SK-N-SH treated with all-trans-retinoic acid at 6 μM for 48 hours (cell line): ENCODE measurements around the gene MRPL2.

Source experiments
- CREB5 ChIP-seq: fragments of 250-450 bp; sonication (Bioruptor Pico); IDR thresholded peaks from 2 replicates; pipeline ENCODE4 v1.5.1; 2020; ENCODE audit warnings: low read depth, mild to moderate bottlenecking, moderate library complexity
- CSRNP3 ChIP-seq: fragments of 250-450 bp; sonication (Bioruptor Pico); IDR thresholded peaks from 2 replicates; pipeline ENCODE4 v1.5.1; 2021; ENCODE audit warnings: mild to moderate bottlenecking, moderate library complexity
- GLIS3 ChIP-seq: fragments of 250-450 bp; sonication (Bioruptor Pico); IDR thresholded peaks from 2 replicates; pipeline ENCODE4 v1.5.0; 2020; ENCODE audit warnings: mild to moderate bottlenecking, moderate library complexity
- ISL1 ChIP-seq: fragments of 250-450 bp; sonication (Bioruptor Pico); IDR thresholded peaks from 2 replicates; pipeline ENCODE4 v2.1.2; 2022; ENCODE audit warnings: mild to moderate bottlenecking, moderate library complexity
- OSR1 ChIP-seq: fragments of 250-450 bp; sonication (Bioruptor Pico); IDR thresholded peaks from 2 replicates; pipeline ENCODE4 v1.8.0; 2022; ENCODE audit warnings: moderate library complexity, mild to moderate bottlenecking, inconsistent platforms
- PATZ1 ChIP-seq: fragments of 250-450 bp; sonication (Bioruptor Pico); IDR thresholded peaks from 2 replicates; pipeline ENCODE4 v1.8.0; 2020; ENCODE audit warnings: mild to moderate bottlenecking, moderate library complexity, borderline replicate concordance
- POU6F1 ChIP-seq: fragments of 250-450 bp; sonication (Bioruptor Pico); IDR thresholded peaks from 2 replicates; pipeline ENCODE4 v1.8.0; 2021; ENCODE audit warnings: low read depth, mild to moderate bottlenecking, moderate library complexity, borderline replicate concordance
- PPARA ChIP-seq: fragments of 250-450 bp; sonication (Bioruptor Pico); IDR thresholded peaks from 2 replicates; pipeline ENCODE4 v1.5.0; 2020; ENCODE audit warnings: mild to moderate bottlenecking, borderline replicate concordance
- SNAI2 ChIP-seq: fragments of 250-450 bp; sonication (Bioruptor Pico); IDR thresholded peaks from 2 replicates; pipeline ENCODE4 v1.5.0; 2020; ENCODE audit warnings: mild to moderate bottlenecking, moderate library complexity
- TOX ChIP-seq: fragments of 250-450 bp; sonication (Bioruptor Pico); IDR thresholded peaks from 2 replicates; pipeline ENCODE4 v1.8.0; 2021; ENCODE audit warnings: mild to moderate bottlenecking, moderate library complexity, borderline replicate concordance
- ZFP30 ChIP-seq: fragments of 450-650 bp; formaldehyde crosslinking; IDR thresholded peaks from 2 replicates; pipeline ENCODE4 v1.5.0; 2022; ENCODE audit warnings: mild to moderate bottlenecking, moderate library complexity
- ZNF8 ChIP-seq: fragments of 450-650 bp; formaldehyde crosslinking; IDR thresholded peaks from 2 replicates; pipeline ENCODE4 v1.5.0; 2020; ENCODE audit warnings: mild to moderate bottlenecking, moderate library complexity

GRCh38 chr6:43050981-43051380 is 8.3 kb downstream of the MRPL2 start:
- no peak for TF ChIP-seq OSR1 (CRISPR knock-in tag)
- no peak for TF ChIP-seq GLIS3 (CRISPR knock-in tag)
- no peak for TF ChIP-seq PATZ1
- TF ChIP-seq POU6F1 (CRISPR knock-in tag): no peak
- no peak for TF ChIP-seq SNAI2 (CRISPR knock-in tag)
- TF ChIP-seq ZNF8 (CRISPR knock-in tag): no peak
- no peak for TF ChIP-seq CREB5 (CRISPR knock-in tag)
- TF ChIP-seq ISL1: no peak
- no peak for TF ChIP-seq PPARA
- TF ChIP-seq ZFP30 (CRISPR knock-in tag): no peak
- no peak for TF ChIP-seq CSRNP3 (CRISPR knock-in tag)
- no peak for TF ChIP-seq TOX (CRISPR knock-in tag)
